NAMALWA (cell line): ENCODE data around the gene SIAH3.
"Not testable (repeated sequence)": the region's sequence is repeated elsewhere in the genome, so short reads cannot be mapped to it uniquely, and the experiment has no call there.

ENCODE experiments used
- DNase-seq: peaks from one replicate; pipeline ENCODE4 v3.0.0-alpha.2; 2015; ENCODE audit warnings: low spot score

Gene SIAH3

DNA sequence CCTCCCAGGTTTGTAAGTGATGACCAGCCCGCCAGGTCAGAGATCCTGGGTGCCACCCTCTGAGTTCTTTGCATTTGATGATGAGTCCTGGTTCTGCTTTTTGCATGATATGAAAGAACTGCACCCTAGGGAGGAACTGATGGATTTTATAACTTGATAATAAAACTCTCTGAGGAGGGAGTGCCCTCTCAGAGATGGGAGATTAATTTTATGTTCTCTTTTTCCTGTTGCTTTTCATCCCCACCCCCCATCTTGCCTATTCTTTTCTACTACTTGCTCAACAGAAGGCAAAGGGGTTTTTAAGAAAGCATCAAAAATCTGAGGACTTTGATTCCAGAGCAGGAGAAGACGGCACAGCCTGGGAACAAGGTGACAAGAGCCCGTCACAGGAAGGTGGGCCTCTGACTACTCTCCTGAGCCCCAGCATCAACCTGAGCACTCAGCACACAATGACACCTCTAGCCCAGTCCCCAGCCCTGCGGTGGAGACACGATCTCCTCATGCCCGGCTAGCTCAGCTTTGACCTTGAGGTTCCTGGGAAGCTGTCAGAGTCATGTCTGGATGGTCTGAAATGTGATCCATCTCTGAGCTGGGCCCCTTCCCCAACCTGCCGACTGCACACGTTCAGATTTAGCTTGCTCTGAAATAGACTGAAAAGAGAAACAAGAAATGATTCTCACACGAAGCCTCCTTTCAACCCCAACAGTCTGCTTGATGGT lies 69.1 kb downstream of the SIAH3 start:
- no peak for DNase-seq

DNA sequence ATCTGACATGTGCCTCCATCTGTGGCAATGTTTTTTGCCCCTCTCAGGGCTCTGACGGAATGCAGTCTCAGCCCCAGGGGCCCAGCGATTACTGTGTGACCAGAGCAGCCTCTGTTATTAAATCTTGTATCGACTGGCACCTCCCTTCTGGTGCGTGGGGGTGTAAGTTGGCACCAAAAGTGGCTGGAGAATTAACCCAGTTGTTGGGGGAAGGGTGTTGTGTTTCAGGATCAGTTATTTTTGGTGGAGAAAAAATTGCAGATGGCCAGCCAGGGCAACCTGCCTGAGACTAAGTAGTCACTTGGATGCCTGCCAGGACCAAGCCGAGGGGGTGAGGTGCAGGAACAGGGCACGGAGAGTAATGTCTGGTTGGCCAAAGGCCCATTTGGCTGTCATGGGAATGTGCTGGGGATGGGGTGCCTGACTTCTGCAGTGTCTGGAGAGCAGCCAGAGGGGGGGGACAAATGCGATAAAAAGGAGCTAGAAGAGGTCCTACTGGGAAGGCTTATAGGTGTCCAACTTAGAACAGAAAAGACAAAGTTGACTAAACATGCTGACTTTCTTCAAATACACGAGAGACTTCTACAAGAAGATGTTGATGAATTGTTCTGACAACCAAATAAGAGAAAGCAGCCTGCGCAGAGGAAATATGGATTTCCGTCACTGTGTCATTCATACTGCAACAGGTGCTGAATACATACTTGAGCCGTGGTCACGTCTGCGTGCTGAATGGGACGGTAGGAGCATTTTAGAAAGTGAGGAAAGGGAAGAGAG lies 69.8 kb downstream of the SIAH3 start:
- peak; percentile 22 for DNase-seq

DNA sequence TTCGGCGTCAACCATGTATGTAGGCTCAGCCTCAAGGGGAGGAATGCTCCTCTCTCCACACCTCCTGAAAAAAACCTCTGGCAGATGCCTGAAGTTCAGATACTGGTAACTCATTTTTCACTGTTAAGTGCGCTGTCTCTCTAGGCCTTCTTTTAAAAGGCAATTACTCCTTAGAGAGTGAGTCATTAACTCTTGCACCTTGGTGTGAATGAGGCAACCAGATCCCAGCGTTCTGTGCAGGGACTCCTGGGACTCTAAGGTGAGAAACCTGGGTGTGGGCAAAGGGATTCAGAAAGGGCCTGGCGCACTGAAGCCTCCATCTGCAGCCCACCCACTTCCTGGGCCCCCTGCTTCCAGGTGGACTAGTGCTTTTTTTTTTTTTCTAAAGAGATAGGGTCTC lies 71.7 kb downstream of the SIAH3 start:
- no peak for DNase-seq

DNA sequence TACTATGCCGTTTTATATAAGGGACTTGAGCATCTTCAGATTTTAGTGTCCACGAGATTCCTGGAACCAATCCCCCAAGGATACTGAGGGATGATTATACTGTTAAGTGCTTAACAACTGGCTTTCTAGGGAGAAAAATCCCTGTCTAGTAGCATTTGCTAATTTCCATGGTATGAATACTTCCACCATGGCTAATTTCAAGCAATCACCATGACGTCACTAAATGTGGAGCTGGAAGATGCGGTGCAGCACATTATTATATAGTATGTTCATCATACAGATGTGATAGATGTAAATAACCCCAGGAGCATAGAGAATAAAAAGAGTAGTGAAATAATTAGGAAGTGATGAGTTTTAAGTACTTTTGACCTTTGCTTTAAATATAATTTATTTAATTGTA lies 72.7 kb downstream of the SIAH3 start:
- no peak for DNase-seq

DNA sequence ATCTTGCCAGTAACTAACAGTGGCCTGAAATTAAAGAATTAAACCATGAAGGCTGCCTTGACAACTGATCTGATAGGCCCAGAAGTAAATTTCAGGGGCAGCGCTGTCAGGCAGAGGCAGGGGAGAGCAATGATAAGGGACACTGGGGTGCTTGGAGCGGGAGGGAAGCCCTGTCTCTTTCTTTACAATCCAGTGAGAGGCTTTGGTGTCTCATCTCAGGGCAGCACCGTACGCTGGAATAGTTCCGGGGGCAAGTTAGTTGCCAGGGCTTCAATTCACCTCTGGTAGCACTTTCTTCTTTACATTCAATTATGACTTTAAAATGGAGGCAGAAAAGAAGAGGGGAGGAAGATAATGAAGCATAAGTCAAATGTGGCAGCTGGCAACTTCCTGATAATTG lies 74.8 kb downstream of the SIAH3 start:
- no peak for DNase-seq

DNA sequence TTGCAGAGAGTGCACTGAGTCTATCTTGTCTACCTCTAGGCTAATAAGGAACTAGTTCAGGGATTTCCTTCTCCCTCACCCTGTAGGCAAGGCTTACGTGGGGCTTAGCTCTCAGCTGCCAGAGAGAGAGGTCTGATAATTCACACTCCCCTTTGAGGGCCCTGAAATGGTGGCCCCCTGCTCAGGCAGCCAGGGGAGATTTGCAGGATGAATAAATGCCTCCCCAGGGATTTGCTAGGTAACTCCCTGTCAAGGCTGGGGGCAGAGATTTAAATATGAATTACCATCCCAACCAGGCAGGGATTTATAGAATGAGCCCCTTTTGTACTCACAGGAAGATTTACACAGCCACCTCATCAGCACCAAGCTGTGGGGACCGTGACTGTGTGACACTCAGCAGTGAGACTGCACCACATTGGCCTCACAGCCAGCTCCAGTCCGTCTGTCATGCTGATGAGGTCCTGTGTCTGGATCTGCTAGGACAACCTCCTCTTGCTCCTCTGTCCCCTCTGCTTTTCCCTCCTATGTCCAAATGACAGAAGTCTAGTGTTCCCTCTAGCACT lies 76.1 kb downstream of the SIAH3 start:
- DNase-seq: no peak

DNA sequence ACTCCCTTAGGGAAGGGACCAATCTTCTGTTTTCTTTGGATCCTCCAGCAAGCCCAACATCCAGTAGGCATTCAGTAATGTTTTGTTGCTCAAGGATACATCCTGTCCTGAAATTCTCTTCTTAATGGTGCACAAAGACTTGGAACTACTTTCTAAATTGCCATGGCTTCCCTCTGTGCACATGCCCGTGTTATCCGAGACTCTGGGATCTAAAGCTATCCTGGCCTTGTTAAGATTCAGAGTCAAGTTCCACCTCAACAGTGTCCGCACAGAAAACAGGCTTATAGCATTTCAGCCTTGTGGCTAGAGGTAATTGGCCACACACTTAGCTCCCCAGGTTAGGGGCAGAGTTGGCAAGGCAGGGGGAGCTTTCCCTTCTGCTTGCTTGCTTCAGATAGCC lies 77.6 kb downstream of the SIAH3 start:
- no peak for DNase-seq

DNA sequence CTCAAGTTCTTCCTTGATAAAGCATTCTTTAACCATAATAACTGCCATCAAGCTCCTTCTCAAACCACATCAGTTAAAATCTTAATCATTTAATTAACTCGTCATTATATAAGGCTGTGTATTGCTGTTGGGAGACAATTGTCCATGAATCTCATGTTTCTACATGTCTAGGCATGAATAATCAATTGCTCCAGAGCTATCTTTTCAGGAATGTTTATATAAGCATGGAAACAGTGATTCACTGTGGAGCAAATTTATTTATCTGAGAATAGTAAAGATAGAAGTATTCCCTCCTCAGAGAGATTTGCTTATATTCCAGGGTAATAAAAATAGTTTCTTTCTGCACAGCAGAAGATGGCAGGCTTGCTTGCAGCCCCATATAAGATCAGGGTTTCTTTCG lies 78.3 kb downstream of the SIAH3 start:
- DNase-seq: no peak

DNA sequence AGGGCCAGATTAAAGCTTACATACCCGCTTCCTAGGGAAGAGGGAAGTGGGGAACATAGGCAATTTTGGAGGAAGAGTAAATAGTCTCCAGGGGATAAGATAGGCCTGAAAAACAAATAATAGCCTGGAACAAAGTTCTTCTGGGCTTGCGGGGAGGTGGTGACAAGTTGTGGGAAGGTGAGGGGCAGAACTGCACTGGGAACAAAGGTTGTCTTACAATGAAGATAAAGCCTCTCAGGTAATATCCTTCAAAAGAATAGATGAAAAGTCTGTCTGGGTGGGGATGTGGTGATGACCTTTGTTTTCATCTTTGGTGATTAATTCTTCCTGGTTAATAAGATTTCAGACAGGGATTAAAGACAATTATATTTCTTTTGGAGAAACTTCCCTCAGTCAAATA lies 80.7 kb downstream of the SIAH3 start:
- DNase-seq: no peak

DNA sequence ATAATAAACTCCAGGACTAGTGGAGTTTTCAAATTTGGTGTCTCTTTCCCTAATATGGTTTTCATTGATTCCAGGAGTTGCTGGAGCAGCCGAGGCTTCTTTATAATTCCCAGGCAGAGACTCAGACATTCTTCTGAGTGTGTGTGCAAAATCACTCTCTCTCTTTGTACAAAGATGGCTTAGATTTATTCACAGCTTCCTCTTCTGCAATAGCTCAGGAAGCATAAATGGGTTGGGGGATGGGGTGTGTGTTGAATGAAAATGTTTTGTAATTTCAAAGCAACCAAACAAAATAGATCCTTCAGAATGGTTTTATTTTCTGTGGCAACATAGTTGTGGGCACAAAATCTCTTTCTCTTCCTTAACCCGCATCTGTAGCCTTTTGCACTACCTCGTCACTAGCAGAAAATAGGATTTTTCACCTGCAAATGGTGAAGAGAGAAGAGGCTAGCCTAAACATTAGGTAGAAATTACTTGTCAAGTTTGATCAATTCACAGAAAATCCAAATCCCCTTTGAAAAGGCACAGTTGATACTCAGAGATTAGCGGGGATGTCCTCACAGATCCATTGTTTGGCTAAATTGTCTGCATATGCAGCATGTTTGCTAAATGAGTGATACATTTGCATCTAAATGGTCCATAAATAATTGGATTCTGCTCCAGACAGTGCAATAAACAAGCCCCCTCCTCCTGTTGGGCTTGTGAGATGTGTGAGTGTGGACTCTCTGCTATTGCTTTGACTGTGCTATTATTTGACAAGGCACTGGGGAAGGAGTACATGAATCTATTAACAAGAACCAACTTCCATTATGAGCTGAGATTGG lies 82.7 kb downstream of the SIAH3 start:
- DNase-seq: no peak

DNA sequence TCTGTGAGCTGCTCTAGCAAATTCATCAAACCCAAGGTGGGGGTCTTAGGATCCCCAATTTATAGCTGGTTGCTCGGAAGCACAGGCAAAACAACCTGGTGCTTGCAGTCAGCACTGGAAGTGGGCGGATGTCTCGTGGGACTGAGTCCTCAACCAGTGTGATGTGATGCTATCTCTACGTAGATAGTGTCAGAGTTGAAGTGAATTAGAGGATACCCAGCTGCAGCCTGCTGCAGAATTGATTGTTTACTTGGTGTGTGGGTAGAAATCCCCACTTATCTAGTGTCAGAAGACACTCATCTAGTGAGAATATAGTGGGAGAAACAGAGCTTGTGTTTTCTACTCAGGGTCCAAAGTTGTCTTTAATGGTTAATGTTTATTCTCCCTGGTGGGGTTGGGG lies 86.1 kb downstream of the SIAH3 start:
- no peak for DNase-seq

DNA sequence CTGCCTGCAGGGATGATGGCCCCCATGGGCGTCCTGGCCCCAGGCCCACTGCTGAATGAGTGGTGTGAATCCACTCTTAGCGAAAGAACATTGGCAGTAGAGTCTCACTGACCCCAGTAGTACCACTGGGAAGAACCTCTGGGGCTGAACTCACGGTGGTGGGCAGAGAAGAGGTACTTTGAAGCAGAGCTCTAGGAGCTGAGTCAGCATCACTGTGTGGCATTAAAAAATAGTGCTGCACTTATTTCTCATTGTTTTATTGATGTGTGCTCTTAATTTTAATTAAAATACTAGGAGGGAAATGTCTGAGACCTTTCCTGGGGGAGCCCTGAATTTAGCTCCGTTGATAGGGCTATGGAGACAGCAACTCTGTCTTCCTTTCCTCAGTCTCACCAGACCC lies 88.1 kb downstream of the SIAH3 start:
- DNase-seq: no peak

DNA sequence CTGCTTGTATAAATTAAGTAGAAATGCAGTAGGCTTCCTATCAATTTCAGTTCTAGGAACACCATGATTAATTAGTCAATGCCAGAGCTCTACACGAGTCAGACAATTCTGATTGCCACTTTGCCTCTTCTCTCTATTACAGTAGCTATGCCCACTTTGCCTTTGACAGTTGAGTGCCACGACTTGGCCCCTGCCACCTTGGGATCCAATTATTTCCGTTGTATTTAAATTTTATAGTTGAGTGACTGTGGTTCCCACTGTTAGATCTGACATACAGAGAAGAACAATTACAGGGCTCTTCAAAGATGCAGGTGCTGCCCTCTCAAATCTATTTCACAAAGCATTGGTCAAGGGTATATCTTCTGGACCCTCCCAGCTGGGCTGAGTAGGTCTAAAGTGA lies 94.0 kb downstream of the SIAH3 start:
- DNase-seq: not testable (repeated sequence)

DNA sequence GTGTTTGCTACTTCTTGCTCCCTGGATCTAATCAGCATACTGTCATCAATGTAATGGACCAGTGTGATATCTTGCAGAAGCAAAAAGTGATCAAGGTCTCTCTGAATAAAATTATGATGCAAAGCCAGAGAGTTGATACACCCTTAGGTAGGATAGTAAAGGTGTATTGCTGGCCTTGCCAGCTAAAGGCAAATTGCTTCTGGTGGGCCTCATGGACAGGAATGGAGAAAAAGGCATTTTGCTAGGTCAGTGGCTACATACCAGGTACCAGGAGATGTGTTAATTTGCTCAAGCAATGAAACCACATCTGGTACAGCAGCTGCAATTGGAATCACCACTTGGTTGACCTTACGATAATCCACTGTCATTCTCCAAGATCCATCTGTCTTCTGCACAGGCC lies 95.1 kb downstream of the SIAH3 start:
- DNase-seq: not testable (repeated sequence)

DNA sequence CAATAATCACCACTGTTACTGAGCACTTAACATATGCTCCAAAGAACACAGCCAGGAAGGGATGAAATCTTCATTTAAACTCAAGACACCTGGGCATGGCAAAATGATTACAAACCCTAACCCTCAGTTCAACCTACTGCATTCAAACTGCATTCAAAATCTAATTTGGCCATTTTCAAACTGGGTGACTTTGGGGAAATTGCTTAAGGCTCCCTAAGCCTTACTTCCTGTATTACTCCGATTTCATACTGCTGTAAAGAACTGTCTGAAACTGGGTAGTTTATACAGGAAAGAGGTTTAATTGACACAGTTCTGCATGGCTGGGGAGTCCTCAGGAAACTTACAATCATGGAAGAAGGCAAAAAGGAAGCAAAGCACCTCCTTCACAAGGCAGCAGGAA lies 99.0 kb downstream of the SIAH3 start:
- DNase-seq: no peak

DNA sequence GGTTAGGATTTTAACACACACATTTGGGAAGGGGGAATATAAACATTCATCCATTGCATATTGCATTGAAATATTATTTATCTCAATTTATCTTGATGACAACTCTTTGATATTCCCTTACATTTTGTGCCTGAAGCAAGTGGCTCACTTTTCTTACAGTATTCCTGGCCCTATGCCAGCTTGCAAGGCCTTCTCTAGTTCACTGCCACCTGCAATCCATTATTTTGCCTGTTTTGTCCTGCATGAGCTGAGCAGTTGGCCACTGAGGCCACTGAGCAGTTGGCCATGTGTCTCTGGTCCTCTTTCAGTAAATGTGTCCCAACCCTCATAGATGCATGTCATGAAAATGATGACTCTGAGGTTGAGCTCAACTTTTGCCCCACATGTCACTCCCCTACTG lies 99.7 kb downstream of the SIAH3 start:
- no peak for DNase-seq

DNA sequence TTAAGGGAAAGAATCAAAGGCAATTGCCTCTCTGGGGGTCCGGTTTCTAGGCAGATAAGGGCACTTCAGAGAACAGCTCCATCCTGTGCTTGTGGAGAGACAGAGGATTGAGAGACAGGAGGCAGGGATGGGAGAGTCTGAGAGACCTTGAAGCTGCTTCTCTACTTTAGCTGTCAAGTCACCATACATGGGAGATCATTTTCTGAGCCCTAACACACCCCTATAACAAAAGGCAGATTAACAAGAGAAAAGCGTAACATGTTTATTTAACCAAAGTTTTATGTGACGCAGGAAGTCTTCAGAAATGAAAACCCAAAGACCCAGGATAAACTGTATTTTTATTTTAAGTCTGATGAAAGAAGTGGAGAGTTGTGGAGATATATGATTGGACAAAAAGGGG lies 101.0 kb downstream of the SIAH3 start:
- DNase-seq: no peak

DNA sequence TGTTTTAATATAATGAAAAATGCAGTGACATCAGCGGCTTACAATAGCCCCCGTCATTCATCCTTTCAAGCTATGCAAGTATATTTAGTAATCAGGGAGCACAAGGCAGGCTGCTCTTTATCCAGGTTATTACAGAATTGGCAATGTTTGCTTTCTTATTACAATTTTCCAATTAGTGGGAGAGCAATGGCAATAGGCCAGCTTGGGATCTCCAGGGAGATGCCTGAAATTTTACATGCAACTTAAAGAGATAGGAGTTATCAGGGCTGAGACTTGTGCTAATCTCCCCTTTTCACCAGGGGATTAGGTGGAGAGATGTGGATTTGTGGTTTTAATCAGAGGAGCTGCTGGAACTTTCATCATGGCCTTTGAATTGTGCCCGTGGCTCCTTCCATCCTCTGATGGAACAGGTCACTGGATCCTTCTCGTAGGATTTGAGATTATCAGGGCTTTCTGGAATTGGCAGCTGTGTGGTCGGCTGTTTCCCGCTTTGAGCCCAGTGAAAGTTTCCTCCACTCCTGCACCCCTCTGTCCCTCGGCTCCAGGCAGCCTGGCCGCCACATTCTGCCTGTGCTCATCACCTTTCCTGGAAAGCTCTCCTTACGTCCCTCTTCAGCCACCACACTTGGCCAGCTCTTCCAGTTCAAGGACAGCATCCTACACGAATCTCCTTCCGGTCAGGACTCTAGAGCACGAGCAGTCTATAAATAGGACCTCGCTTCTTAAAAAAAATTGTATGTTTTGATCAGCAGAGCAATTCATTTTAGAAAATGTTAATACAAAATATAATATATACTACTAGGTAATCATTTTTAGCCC lies 102.4 kb downstream of the SIAH3 start:
- no peak for DNase-seq

DNA sequence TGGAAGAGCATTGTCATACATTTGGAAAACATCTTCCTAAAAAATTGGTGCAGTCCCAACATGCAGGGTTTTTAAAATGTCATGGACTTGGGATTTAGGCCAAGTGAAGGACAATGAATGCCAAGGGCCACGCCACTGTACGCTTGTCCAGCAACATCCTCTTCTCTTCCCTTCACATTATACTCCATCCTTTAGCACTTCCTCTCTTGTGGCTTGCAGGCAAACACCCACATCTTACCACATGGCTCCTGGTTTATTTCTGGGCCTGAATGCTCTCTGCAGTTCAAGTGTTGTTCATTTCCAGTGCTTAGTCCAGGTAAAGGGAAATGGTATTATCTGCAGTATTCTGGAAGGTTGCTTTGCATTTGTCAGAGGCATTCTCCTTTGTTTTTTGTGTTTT lies 104.5 kb downstream of the SIAH3 start:
- DNase-seq: no peak

DNA sequence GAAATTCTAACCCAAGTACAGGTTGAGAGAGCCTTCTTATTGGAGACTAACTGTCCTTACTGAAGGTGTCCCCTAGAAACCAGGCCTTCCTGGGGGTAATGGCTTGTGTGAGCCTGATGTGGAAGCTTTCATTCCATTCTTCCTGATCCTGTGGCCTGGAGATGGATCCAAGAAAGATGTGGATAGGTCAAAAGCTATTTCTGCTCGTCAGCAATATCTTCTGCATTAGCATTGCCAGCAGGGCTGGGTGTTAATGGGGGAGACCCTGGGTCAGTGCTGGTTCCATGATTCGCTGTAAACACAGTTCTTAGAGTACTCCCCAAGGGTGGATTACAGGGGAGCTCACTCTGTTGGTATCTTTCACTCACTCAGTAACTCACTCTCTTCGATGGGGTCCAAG lies 106.6 kb downstream of the SIAH3 start:
- DNase-seq: no peak

DNA sequence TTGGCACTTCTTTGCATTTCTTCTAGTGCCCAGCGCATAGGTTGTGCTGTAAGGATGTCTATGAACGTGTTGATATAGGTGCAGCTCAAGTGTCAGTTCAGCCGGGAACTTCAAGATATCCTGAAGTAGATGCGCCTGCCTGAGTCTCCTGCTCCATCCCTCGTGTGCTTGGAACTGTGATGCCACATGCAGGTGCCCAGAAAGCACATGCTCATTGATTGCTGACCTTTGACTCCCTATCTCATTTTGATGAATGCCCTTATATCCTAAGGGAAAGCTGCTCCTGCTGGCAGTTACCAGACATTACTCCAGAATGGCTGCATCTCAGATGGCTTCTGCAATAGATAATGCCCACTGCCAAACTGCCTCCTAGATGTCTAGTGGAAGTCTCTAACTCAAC lies 108.6 kb downstream of the SIAH3 start:
- no peak for DNase-seq

DNA sequence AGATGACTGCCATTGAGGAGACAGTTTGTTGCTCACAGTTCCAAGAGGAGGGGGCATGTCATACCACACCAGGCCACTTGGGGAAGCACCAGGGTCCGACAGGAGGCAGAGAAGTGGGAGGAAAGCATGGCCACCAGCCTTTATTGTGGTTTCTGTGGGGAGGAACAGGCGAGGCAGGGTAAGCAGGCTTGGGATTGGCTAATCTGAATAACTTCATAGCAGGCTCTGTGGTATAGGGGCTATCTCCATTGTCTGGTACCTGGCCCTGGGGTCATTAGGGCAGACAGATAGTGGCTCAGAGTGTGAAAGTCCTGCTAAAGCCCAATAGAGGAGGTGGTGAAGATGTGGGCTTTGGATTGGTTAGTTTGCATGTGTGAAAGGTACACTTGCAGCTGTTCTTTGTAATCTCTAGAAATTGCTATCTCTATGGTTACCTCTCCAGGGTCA lies 114.0 kb downstream of the SIAH3 start:
- peak; percentile 46 for DNase-seq
